NCI-H128 (cell line): Measurements from ENCODE around the gene IQCE.
A peak's percentile ranks its signal among the peaks of the same experiment; 100 is the strongest.

Source experiments
- DNase-seq: peaks from one replicate; lab custom pipeline; 2025; ENCODE audit not compliant: unreplicated experiment; lab: John Stamatoyannopoulos, UW

The IQCE gene

GRCh38 chr7:2558629-2559282, at the start of gene IQCE:
Gene IQCE, plus strand, starts transcription at chr7:2558979. Its CDS starts 203 bp downstream, at chr7:2559182.
- peak; percentile 49 for DNase-seq

- DNase-seq: no peak
These were observed 49.4 kb upstream of the IQCE start for GRCh38 chr7:2509298-2509906.

GRCh38 chr7:2510130-2510776, 48.5 kb upstream of the IQCE start:
- no peak for DNase-seq

GRCh38 chr7:2510909-2511768, 47.6 kb upstream of the IQCE start:
- DNase-seq: no peak

- no peak for DNase-seq
These were observed 47.0 kb upstream of the IQCE start for GRCh38 chr7:2511769-2512168.

- DNase-seq: no peak
These were observed 46.6 kb upstream of the IQCE start for GRCh38 chr7:2512179-2512661.

- no peak for DNase-seq
These were observed 46.1 kb upstream of the IQCE start for GRCh38 chr7:2512713-2513112.

GRCh38 chr7:2513702-2514101, 45.1 kb upstream of the IQCE start:
- no peak for DNase-seq

GRCh38 chr7:2514473-2515423, 44.0 kb upstream of the IQCE start:
- no peak for DNase-seq

GRCh38 chr7:2515424-2516193, 43.2 kb upstream of the IQCE start:
- no peak for DNase-seq

- no peak for DNase-seq
These were observed 42.6 kb upstream of the IQCE start for GRCh38 chr7:2516194-2516555.

GRCh38 chr7:2517026-2517425, 41.8 kb upstream of the IQCE start:
- no peak for DNase-seq

- no peak for DNase-seq
These were observed 40.9 kb upstream of the IQCE start for GRCh38 chr7:2517678-2518507.

GRCh38 chr7:2518737-2519118, 40.1 kb upstream of the IQCE start:
- no peak for DNase-seq

GRCh38 chr7:2519119-2519930, 39.5 kb upstream of the IQCE start, which contains the start of gene LFNG:
Gene LFNG, plus strand, starts transcription at chr7:2519774. Its CDS starts 88 bp downstream, at chr7:2519862.
- DNase-seq: peak; percentile 77

- no peak for DNase-seq
These were observed 38.5 kb upstream of the IQCE start for GRCh38 chr7:2520131-2520760.

GRCh38 chr7:2520761-2521290, 38.0 kb upstream of the IQCE start:
- DNase-seq: no peak
